ENCODE results near the gene MLLT1.

Gene MLLT1

DNA sequence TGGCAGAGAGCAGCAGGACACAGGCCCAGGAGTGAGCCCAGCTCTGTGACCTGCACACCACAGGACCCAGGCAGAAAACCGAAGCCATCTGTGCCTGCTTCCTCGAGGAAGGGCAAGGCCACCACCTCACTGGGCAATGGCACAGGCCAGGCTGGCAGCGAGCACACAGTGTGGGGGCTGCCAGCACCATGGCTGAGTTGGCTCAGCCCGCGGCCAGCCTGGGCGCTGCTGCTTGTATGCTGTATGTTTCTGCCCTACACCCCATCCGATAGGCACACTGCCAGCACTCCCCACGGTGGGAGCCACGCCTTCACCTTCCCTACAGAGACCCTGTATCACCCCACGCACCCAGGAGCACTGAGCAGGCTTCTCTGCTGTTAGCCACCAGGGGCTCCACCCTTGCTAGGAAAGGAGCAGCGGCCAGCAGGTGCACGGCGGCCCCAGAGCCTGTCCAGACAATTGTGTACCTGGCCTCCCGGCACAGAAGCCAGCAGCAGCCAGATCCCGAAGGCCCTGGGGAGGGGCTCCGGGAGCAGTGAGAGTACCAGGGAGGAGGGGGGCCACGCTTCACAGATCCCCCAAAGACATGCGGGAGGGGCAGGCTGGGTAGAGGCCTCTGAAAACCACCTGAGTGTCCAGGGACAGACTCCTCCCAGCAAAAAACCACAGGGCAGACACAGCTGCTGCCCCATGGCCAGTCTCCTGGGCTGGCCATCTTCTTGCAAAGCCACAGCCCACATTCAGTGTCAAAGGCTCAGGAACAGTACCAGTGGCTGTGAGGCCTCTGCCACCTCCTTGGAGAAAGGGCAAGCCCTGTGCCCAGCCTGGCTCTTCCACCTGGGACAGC is 56.1 kb downstream of the MLLT1 start:
- Histone ChIP-seq H3K9ac (ENCODE audit: low read depth, low read length, poor library complexity, severe bottlenecking) (no peak overlapping the region), H3K4me2 (ENCODE audit: low read depth, low read length, poor library complexity, severe bottlenecking) (no peak overlapping the region), H3K4me3 (ENCODE audit: low read length, poor library complexity, severe bottlenecking) (no peak overlapping the region), H2AFZ (ENCODE audit: low read length) (no peak overlapping the region), H3F3A (ENCODE audit: low read depth) (no peaks in the 10 kb centered on the region), H3K36me3 (ENCODE audit: insufficient read depth, low read length) (peaks cover 56% of the 10 kb centered on the region; the same call in 1 of the 2 replicates), H4K20me1 (ENCODE audit: insufficient read depth, low read length, poor library complexity, severe bottlenecking) (peaks cover 6% of the 10 kb centered on the region), H3K27me3 (ENCODE audit: insufficient read depth, low read length, poor library complexity, severe bottlenecking) (no peaks in the 10 kb centered on the region), H3K79me2 (ENCODE audit: insufficient read depth, low read length) (no peaks in the 10 kb centered on the region; the same call in 1 of the 2 replicates), H3K9me3 (ENCODE audit: insufficient read depth, low read depth, low read length) (no peaks in the 10 kb centered on the region), H3K4me1 (ENCODE audit: insufficient read depth, low read length, poor library complexity, severe bottlenecking) (no peaks in the 10 kb centered on the region), H3K9me2 (replicated peaks; ENCODE audit: low read depth, low read length) (no peaks in the 10 kb centered on the region)
- TF ChIP-seq CTCF (conservative IDR thresholded peaks at IDR 0.05; ENCODE audit: low read length) (no peak), EZH2phosphoT487 (IDR thresholded peaks at IDR 0.05; ENCODE audit: borderline replicate concordance) (no peak)

- Histone ChIP-seq H3K9me3 (ENCODE audit: insufficient read depth, low read depth, low read length) (no peaks in the 10 kb centered on the region), H3K4me1 (ENCODE audit: insufficient read depth, low read length, poor library complexity, severe bottlenecking) (no peaks in the 10 kb centered on the region), H3K79me2 (ENCODE audit: insufficient read depth, low read length) (no peaks in the 10 kb centered on the region; the same call in 1 of the 2 replicates), H3K9me2 (replicated peaks; ENCODE audit: low read depth, low read length) (no peaks in the 10 kb centered on the region), H3K4me2 (ENCODE audit: low read depth, low read length, poor library complexity, severe bottlenecking) (no peak overlapping the region), H3K36me3 (ENCODE audit: insufficient read depth, low read length) (peaks cover 56% of the 10 kb centered on the region; the same call in 1 of the 2 replicates), H3K9ac (ENCODE audit: low read depth, low read length, poor library complexity, severe bottlenecking) (no peak overlapping the region), H3K27me3 (ENCODE audit: insufficient read depth, low read length, poor library complexity, severe bottlenecking) (no peaks in the 10 kb centered on the region), H2AFZ (ENCODE audit: low read length) (no peak overlapping the region), H3F3A (ENCODE audit: low read depth) (no peaks in the 10 kb centered on the region), H3K4me3 (ENCODE audit: low read length, poor library complexity, severe bottlenecking) (no peak overlapping the region), H4K20me1 (ENCODE audit: insufficient read depth, low read length, poor library complexity, severe bottlenecking) (peaks cover 6% of the 10 kb centered on the region)
- TF ChIP-seq EZH2phosphoT487 (IDR thresholded peaks at IDR 0.05; ENCODE audit: borderline replicate concordance) (no peak), CTCF (conservative IDR thresholded peaks at IDR 0.05; ENCODE audit: low read length) (no peak)
Measured at GRCh38 chr19:6222884-6223283, 56.9 kb downstream of the MLLT1 start.

GRCh38 chr19:6221878-6222746 is 57.7 kb downstream of the MLLT1 start:
- Histone ChIP-seq H3K9me3 (ENCODE audit: insufficient read depth, low read depth, low read length) (no peaks in the 10 kb centered on the region), H3K79me2 (ENCODE audit: insufficient read depth, low read length) (no peaks in the 10 kb centered on the region; the same call in 1 of the 2 replicates), H2AFZ (ENCODE audit: low read length) (no peak overlapping the region), H4K20me1 (ENCODE audit: insufficient read depth, low read length, poor library complexity, severe bottlenecking) (peaks cover 6% of the 10 kb centered on the region), H3K9me2 (replicated peaks; ENCODE audit: low read depth, low read length) (no peaks in the 10 kb centered on the region), H3K4me2 (ENCODE audit: low read depth, low read length, poor library complexity, severe bottlenecking) (no peak overlapping the region), H3K9ac (ENCODE audit: low read depth, low read length, poor library complexity, severe bottlenecking) (no peak overlapping the region), H3F3A (ENCODE audit: low read depth) (no peaks in the 10 kb centered on the region), H3K27me3 (ENCODE audit: insufficient read depth, low read length, poor library complexity, severe bottlenecking) (no peaks in the 10 kb centered on the region), H3K4me3 (ENCODE audit: low read length, poor library complexity, severe bottlenecking) (no peak overlapping the region), H3K4me1 (ENCODE audit: insufficient read depth, low read length, poor library complexity, severe bottlenecking) (no peaks in the 10 kb centered on the region), H3K36me3 (ENCODE audit: insufficient read depth, low read length) (peaks cover 54% of the 10 kb centered on the region; the same call in 1 of the 2 replicates)
- no peak for TF ChIP-seq CTCF (conservative IDR thresholded peaks at IDR 0.05; ENCODE audit: low read length)
- TF ChIP-seq EZH2phosphoT487 (IDR thresholded peaks at IDR 0.05; ENCODE audit: borderline replicate concordance) = no peak

Data from Loucy (cell line).